NCI-H1417 (cell line): ENCODE results near the gene PNPLA7.
A peak's percentile ranks its signal among the peaks of the same experiment; 100 is the strongest.
"Not testable (repeated sequence)": the region's sequence is repeated elsewhere in the genome, so short reads cannot be mapped to it uniquely, and the experiment has no call there.

ENCODE experiments used
- DNase-seq, 3 experiments: peaks; one replicate each; lab custom pipeline; 2025; lab: John Stamatoyannopoulos, UW

Gene PNPLA7

DNA sequence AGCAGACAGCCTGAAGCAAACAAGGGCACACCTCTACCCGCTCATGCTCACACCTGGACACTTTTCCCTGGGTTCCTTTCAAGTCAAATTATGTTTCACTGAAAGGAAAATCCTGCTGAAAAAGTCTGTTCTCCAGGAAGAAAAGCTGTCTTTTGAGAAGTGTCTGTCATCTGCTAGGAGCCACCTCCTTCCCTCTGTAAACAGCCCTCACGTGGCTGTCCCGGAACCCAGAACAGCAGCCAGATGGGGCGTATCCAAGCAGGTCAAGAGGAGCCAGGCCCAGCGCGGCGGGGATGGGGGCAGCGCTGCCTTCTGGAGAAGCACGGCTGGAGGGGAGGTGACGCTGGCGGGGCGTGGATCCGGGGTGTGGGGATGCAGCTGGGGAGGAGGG lies at the start of gene PNPLA7:
Gene PNPLA7, minus strand, starts transcription at position 172 of the 391 bp plus-strand sequence. CDS start 205 bp downstream, outside the sequence.
- peak; percentile 70 to 90 (median 83) for DNase-seq

GRCh38 chr9:137598943-137599342 lies 48.7 kb upstream of the PNPLA7 start:
- DNase-seq: no peak

DNA sequence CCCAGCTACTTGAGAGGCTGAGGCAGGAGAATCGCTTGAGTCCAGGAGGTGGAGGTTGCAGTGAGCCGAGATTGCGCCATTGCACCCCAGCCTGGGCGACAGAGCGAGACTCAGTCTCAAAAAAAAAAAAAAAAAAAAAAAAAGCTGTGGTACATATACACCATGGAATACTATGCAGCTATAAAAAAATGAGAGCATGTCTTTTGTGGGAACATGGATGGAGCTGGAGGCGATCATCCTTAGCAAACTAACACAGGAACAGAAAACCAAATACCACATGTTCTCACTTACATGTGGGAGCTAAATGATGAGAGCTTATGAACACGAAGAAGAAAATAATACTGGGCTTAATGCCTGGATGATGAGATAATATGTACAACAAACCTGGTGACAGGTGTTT lies 46.4 kb upstream of the PNPLA7 start:
- not testable (repeated sequence) for DNase-seq

GRCh38 chr9:137593176-137593575 lies 43.0 kb upstream of the PNPLA7 start:
- peak in 1 of 3 experiments; percentile 45 for DNase-seq

DNA sequence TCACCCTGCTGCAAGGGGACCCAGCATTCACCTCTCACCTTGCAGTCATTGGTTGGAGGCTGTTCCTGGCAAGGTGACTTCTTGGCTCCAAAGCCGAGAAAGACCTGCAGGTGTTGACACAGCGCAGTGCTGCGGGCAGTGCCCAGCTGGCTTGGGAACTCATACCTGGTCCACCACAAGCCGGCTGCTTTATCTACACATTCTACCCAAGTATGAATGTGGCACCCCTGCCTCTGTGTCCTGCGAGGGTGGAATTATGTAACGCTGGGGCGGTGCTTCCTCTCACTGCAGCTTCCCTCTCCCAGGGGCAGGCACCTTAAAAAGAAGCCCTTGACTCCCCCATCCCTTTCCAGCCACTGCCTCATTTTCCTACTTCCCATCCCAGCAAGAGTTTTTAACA lies 42.6 kb upstream of the PNPLA7 start:
- DNase-seq: no peak

DNA sequence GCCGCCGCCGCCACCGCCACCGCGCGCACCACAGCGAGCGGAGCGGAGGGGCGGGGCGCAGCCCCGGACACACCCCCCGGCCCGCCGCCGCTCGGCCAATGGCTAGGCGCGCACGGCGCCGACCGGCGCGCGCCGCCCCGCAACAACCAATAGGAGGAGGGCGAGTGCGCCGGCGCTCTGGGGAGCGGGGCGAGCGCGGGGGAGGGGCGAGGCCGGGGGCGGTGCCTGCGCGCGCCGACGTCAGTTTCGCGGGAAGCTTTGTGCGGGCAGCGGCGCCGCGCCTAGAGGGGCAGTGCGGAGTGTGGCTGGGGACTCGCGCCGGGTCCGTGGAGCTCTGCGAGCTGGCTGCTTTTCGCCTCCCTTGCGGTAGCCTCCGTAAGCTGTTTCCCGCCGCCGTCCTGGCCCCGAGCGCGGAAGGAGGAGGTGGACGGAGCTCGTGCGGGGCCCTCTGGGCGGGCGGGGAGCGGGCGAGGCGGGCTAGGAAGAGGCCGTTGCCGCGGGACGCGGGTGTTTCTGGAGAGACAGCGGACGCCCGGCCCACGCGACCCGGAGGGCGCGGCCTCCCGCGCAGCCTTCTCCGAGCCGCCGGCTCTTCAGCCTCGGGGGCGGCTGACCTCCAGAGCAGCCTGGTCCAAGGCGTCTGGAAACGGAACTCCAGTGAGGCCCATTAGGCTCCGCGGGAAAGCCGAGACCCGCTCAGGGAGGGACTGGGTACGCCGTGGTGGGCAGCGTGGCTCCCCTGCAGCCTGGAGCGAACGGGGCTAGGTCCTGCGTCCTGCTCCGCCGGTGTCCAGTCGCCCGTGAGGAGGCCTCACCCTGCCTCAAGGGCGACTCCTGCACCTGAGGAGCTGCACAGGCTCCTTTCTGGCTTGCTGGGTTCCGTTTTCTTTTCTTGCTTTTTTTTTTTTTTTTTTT lies 40.5 kb upstream of the PNPLA7 start, which contains the start of gene ZMYND19:
Gene ZMYND19, minus strand, starts transcription at position 44 of the 915 bp plus-strand sequence. CDS start 249 bp downstream, outside the sequence.
- peak; percentile 80 to 95 (median 94) for DNase-seq

- peak in 1 of 3 experiments; percentile 54 for DNase-seq
Measured at GRCh38 chr9:137590123-137590468, 39.9 kb upstream of the PNPLA7 start.

- DNase-seq: peak in 2 of 3 experiments; percentile 36 to 50
Measured at GRCh38 chr9:137589441-137590122, 39.4 kb upstream of the PNPLA7 start.

GRCh38 chr9:137588891-137589290 lies 38.7 kb upstream of the PNPLA7 start:
- DNase-seq: no peak

DNA sequence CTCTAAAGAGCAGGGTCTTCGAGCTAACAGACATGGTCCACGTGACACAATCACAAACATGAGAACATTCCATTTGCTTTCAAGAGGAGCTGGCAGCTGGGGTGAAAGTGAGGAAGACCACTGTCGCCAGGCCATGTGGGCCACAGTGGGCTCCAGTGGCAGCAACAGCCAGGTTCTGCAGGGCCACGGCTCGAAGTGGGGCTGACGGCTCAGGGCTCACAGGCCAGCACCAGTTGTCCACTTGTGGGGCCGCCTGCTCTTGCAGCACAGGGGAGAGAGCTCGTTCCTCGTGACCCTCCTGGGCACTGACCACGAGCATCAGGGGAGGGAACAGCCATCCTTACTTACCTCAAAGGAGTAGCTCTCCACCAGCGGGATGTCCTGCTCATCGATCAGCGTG lies 38.1 kb upstream of the PNPLA7 start:
- no peak for DNase-seq

- no peak for DNase-seq
Measured at GRCh38 chr9:137586854-137587253, 36.7 kb upstream of the PNPLA7 start.

DNA sequence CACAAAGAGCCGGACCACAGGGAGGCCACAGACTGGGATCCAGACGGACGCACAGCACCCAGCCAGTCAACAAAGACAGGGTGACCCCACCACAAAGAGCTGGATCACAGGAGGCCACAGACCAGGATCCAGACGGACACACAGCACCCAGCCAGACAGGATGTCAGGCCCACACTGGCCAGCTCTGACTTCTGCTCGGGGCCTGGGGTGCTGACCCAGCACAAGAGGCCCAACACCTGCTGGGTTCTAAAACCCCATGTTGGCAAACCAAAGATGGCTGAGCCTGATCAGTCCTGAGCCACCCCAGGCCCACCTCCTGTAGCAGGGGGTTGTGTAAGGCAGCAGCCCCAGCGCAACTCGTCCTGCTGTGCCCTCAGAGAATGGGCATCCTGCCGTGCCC lies 33.8 kb upstream of the PNPLA7 start:
- no peak for DNase-seq

- DNase-seq: no peak
Measured at GRCh38 chr9:137583347-137583746, 33.1 kb upstream of the PNPLA7 start.

GRCh38 chr9:137582286-137582860 lies 32.2 kb upstream of the PNPLA7 start:
- no peak for DNase-seq

DNA sequence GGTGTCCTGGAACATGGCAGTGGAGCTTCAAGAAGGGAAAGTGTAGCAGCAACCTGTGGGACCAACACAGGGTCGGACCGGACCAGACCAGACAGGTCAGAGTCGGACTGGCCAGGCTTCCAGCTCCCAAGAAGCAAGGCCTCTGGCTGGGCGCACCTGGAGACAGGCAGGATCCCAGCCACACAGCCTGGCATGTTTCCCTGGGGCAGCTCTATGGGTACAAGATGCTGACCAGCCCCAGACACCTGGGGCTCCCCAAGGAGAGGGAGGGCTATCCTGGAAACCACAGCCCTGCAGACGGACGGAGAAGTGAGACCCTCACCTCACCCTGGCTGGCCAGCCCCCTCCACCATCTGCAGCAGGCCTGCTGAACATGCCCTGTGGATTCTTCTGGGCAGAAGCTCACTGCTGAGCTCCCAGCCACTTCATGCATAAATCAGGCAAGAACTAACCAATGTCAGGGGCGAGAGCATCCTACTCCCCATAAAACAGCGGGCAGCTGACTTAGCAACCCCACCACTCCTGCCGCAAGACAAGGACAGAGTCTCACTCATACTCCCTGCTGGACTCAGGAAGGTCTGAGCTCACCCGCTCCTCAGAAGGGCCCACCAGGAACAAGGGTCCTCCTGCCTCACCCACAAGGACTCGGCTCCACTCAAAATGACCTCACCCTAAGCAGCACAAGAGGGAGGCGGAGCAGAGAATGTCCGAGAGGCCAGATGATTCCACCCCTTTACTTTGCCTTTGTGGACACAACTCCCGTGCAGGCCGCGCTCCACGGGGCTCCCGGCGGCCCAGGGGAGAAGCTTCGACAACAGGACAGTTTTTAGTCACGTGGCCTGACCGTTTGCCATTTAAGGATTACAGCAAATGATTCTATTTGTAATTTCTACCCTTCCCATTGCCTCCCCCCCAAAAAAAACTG lies 31.4 kb upstream of the PNPLA7 start:
- DNase-seq: no peak

DNA sequence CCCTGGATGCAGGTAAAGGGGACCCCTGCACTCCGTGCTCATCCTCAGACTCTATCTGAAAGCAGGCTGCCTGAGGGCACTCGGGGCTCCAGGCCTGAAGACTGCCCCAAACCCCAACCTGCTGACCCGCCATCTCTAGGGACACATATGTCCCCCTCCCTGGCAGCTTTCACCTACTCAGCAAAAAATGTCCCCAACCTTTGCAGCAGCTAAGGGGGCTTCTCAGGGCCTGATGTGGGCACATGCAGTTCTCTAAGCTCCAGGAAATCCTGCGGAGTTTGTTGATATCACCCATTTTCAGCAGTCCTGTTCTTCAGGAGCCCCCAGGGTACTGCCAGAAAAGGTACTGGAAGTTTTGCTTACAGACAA lies 30.7 kb upstream of the PNPLA7 start:
- no peak for DNase-seq

DNA sequence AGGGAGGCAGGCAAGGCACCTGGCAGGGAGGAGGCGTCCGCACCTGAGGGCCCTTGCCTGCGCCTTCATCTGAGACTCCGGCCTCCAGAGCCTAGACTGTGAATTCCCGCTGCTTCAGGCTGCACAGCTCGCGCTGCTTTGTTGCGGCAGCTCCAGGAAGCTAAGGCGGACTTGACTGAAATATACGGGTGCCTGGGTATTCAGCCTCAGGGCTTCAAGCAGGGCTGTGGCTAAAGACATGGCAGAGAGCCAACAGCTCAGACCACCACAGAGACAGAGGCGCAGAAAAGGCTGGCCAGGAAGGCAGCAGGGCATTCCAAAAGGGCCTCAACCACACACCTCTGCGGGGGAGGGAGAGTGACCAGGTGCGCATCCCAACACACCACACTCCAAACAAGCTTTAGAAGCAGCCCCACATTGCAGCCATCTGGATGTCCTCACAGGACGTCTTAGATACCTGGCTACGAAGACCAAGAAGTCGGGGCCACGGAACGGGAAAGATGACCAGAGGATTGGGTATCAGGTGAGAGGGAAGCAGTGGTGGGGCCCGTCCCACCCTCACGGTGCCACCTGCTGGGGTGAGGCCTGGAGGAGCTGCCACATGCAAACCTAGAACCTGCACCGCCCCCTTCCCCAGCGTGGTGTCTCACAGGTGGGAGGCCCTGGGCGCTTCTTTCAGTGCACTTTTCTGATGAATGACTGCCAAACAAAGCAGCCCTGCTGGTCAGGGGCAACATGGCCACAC lies 30.2 kb upstream of the PNPLA7 start:
- peak in 1 of 3 experiments; percentile 27 for DNase-seq

GRCh38 chr9:137579259-137579604 lies 29.0 kb upstream of the PNPLA7 start:
- DNase-seq: no peak

DNA sequence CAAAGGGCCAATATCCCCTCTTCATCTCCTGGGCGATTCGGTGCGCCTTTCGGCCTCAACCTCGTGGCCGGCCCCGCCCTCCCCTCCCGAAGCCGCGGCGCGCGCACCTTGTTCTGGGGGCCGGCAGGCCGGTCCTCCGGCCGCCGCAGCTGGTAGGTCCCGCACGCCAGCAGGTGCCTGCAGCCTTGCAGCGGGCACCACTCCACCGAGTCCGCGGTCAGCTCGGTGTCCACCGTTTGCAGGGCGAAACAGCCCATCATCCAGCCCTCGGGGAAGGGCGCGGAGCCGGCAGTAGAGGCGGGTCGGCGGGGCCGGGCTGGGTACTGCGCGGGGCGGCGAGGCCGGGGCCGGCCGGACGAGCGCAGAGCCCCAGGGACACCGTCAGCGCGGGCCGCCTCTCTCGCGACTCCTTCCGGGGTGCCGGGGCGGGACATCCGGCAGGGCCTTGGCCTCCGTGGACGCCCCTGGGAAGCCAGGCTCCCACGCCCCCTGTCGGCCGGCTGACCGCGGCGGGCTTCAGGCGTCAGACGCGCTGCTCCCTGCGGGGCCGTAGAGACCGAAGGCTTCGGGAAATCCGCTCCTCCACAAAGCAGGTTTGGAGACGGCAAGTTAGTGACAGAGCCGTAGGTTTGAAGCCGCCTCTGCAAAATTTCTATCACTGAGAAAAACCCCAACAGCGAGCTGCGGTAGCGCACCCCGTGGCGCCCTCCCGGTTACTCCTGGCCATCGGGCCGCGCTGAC lies 28.5 kb upstream of the PNPLA7 start, which contains the start of gene DPH7:
Gene DPH7, minus strand, starts transcription at position 408 of the 741 bp plus-strand sequence. Its CDS starts 148 bp downstream, at position 260.
- peak; percentile 82 to 95 (median 95) for DNase-seq
